ENCODE results near the gene C1QTNF6.

- no peak for TF ChIP-seq EZH2 (IDR thresholded peaks at IDR 0.05; ENCODE audit: borderline replicate concordance, low read depth, low read length, severe bottlenecking)
- TF ChIP-seq CTCF (IDR thresholded peaks at IDR 0.05; ENCODE audit: extremely low read depth in 1 of 2, insufficient read depth in 1 of 2, low read depth in 1 of 2, low read length in 2 of 2), result no peak
Observed at GRCh38 chr22:37232140-37232998, 44.3 kb upstream of the C1QTNF6 start.

Measured in endothelial cell of umbilical vein (primary cell).